HG02642 (cell line): ENCODE results near the gene C18orf32.
"Not testable (repeated sequence)": the region's sequence is repeated elsewhere in the genome, so short reads cannot be mapped to it uniquely, and the experiment has no call there.

Experiments
- ATAC-seq: cut with Tn5 transposase; IDR thresholded peaks from one replicate; pipeline ENCODE4 v1.9.1; 2021; ENCODE audit warnings: mild to moderate bottlenecking; ENCODE audit not compliant: unreplicated experiment, poor library complexity

The C18orf32 gene

DNA sequence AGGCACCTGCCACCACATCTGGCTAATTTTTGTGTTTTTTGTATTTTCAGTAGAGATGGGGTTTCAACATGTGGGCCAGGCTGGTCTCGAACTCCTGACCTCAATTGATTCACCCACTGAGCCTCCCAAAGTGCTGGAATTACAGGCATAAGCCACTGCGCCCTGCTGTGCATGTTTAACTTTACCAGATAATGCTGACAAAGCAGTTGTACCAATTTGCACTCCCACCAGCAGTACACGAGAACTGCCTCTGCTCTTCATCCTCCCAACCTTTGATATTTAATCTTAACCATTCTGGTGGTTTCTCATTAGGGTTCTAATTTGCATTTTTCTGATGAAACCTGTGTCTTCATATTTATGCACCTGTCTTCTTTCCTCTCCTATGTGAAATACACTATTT is 14.6 kb downstream of the C18orf32 start:
- ATAC-seq, result no peak

DNA sequence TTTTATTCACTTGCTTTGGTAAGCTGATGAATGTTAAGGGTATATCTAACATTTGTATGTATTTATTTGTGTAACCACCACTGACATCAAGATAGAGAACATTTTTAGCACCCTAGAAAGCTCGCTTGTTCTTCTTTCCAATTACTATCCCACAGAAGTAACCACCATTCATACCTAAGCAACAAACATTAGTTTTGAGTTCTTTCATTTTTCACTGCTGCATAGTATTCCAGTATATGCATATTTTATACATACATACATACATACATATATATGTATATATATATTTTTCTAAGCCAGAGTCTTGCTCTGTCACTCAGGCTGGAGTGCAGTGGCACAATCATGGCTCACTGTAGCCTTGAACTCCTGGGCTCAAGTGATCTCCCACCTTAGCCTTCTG is 15.5 kb downstream of the C18orf32 start:
- ATAC-seq, result no peak

DNA sequence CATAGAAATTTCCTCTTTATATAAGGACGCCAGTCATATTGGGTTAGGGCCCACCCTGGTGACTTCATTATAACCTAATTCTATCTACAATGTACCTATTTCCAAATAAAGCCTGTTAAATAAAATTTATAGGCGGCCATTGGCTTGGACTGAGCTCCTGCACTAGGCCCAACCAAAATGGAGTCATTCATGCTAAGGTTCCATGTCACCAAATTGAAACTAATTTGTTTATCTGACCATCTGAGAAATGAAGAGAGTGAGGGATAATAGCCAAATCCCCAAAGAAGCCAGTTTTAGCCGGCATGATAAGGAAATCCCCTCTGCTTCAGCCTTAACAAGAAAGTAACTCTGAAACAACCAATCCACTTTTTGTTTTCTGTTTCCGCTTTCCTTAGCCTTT is 19.4 kb downstream of the C18orf32 start:
- no peak for ATAC-seq

DNA sequence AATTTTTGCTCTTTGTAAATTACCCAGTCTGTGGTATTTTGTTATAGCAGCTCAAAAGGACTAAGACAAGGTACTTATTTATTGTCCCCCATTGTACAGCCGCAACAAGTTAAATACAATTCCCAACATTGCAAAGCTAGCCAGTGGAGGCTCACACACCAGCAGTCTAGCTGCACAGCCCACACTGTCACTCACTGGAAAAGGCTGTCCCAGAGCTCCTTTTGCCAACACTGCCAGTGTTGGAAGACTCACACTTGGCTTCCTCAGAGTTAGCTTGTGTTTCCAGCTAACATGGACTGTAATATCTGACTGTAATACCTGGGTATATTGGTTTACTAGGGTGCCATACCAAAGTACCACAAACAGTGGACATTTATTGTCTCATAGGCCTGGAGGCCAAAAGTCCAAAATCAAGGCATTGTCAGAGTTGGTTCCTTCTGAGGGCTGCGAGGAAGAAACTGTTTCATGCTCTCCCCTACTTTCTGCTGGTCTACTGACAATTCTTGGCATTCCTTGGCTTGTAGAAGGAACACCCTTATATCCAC is 19.9 kb downstream of the C18orf32 start:
- ATAC-seq, result no peak

DNA sequence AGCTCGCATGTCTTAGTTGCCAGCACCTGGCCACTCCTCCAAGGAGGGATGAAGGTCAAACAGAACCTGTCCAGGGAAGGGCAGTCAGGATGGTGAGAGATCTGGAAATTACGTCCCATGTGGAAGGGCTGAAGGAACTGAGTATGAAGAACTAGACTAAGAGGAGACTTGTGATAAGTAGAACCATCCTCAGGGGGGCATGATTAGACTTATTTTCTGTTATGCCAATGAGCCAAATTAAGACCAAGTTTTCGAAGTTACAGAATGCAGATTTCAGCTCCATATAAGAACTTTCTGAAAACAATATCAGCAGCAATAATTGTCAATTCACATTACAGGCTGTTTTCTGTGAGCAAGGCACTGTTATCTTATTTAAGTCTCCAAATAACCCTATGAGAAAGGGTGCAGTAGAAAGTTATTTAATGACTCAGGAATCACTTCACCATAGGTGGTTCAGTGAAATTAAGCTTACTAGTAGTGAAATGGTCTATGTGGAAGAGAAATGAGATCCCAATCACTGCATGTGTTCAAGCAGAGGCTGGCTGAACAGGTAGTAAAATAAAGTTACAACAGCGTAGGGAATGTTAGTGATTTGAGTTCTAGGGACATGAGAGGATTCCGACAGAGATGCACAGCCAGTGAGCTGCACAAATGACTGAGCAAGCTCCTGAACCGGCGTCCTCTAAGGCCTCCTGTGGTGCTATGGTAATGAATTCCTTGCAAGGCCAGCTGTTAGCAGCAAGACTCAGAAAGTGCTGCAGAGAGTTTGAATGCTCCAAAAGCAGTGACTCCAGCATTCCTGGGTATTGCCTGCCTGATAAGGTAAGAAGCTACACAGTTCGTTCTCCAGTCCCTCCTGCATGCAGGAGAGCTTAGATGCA is 22.1 kb downstream of the C18orf32 start:
- no peak for ATAC-seq

DNA sequence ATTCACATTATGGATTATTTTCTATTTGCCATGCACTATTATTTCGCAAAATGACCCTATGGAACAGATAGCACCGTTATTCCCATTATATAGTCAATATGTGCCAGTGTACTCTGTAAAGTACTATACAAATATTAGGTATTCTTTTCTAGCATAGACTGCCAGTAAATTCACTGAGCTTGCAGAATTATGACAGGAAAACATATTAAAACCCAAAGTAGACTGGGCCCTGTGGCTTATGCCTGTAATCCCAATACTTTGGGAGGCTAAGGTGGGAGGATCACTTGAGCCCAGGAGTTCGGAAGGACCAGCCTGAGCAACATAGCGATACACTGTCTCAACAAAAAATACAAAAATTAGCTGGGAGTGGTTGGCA is 25.4 kb downstream of the C18orf32 start:
- ATAC-seq, result no peak

DNA sequence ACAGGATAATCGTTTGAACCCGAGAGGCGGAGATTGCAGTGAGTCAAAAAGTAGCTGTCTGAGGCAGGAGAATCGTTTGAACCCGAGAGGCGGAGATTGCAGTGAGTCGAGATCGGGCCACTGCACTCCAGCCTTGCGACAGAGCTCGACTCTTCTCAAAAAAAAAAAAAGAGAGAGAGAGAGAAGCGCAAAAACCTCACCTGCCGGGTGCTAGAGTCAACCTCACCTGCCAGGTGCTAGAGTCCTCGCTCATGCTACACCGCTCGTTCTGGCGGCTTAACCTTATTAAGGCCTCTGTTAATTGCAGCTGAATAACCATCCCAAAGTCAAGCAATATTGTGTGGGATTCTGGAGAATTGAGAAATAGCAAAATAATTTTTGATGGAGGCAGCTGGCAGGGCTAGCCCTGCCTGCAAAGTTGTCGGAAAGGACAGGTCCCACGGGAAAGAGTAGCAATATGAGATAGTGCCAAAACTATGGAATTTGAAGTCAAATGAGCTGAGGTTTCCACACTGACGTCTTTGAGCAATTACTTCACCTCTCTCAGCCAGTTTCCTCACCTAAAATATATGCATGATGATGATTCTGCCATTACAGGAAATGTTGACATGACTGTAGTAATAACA is 25.9 kb downstream of the C18orf32 start:
- ATAC-seq, result no peak

DNA sequence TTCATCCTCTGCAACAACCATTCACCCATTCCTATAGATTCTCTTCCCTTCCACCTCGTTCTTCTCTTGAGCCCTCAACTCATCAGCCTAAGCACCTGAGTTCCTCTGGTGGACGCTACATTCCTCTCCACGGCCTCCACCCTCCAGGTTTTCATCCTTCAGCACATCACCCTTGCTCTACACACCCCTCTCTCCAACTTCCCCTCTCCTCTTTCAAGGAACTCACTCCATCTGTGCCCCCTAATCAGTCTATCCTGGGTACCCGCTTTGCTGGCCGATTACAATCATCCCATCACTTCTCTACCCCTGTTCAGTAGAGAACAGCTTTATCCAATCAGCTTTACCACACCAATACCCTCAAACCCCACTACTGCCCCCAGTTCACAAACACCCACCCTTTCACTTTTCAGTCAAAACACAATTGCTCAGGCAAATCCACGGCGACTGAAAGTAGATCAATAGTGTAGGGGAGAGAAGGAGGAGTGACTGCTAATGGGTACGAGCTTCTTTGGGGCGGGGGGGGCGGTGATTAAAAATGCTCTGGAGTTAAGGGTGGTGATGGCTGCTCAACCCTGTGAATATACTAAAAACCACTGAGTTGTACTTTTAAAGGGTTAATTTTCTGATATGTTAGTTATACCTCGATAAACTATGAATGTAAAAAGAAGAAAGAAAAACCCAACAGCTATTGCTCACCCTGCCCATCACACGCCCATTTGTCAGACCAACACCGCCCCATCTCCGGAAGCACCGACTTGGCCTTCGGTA is 27.4 kb downstream of the C18orf32 start:
- ATAC-seq, result no peak

DNA sequence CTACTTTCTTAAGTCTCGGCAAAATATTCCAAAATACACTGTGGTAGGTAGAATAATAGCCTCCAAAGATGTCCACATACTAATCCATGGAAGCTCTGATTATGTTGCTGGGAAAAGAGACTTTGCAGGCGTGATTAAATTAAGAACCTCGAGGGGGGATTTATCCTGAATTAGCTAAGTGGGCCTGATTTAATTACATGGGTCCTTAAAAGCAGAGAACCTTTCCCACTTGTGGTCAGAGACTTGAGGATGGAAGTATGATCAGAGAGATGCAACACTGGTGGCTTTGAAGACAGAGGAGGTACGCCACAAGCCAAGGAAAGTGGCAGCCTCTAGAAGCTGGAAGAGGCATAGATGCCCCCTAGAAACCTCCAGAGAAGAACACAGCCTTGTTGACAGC is 29.4 kb downstream of the C18orf32 start:
- ATAC-seq, result no peak

DNA sequence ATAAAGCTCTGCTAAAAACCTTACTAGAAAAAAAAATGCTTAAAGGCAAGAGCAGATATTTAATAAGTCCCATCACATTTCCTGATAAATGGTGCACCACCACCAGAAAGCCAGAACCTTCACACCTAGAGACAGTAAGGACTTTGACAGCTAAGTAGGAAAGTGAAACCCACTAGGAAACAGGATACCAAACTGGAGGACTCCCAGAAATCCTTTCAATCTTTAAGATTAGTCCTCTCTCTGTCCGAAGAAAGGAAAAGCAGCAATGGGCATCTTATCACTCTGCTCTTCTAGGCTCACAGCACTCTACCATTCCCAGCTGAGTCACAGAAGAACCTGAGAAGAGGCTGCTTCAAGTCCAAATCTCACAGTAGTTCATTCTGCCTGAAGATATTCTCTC is 30.2 kb downstream of the C18orf32 start:
- ATAC-seq, result no peak

DNA sequence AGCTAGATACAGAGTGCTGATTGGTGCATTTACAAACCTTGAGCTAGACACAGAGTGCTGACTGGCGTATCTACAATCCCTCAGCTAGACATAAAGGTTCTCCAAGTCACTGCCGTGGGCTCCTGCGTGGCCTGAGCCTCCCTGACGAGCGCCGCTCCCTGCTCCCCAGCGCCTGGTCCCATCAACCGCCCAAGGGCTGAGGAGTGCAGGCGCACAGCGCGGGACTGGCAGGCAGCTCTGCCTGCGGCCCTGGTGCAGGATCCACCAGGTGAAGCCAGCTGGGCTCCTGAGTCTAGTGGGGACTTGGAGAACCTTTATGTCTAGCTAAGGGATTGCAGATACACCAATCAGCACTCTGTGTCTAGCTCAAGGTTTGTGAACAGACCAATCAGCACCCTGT is 34.5 kb downstream of the C18orf32 start:
- ATAC-seq, result not testable (repeated sequence)

DNA sequence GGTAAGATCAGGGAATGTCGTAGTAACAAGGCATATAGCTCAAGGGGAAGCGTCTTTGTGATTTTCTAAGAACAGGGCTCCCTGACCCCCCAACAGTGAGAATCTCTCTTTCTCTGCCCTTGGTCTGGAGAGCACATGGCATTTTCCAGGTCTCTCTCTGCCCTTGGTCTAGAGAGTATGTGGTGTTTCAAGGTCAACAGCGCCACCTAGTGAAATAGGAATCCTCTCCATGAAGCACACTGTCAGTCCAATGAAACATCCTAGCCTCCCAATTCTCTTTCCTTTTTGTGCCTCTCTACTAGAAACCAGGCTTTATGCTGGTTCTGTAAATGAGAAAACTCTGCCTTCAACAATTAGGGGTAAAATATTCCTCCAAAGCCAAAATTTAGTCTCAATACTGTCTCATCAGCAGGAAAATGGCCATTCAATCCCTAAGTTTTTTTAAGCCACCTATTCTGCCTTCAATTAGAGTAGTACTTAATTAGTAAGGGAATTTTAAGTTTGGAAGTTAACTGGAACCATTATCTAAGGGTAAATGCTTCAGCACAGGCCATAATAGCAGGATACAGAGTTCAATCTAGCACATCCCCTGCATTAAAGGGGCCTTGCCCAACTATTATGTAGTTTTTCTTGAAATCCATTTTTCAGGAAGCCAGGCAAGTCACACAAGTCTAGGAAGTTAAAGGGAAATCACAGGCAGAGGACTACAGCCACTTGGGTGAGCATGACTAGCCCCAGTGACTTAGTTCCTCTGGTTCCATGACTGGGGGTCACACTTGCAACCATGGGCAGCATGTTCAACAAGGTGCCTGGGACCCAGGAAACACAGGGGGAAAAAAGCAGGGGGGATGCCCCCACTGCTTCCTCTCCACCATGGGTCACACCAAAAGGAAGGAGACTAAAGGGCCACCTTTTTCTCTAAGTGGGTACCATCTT is 39.0 kb downstream of the C18orf32 start:
- ATAC-seq, result no peak

DNA sequence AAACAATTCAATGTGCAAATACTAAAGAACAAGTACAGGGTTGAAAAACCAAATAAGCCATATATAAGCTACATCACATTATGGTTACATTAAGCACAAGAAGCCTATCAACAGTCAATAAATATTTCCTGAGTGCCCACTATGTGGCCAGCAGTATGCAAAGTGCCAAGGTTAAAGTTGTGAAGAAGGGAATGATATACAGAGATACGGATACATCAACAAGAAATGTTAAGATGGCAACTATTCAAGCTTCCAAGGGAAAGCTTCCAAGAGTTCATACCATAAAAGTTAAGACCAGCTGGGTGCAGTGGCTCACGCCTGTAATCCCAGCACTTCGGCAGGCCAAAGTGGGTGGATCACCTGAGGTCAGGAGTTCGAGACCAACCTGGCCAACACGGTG is 40.6 kb downstream of the C18orf32 start:
- ATAC-seq, result no peak

DNA sequence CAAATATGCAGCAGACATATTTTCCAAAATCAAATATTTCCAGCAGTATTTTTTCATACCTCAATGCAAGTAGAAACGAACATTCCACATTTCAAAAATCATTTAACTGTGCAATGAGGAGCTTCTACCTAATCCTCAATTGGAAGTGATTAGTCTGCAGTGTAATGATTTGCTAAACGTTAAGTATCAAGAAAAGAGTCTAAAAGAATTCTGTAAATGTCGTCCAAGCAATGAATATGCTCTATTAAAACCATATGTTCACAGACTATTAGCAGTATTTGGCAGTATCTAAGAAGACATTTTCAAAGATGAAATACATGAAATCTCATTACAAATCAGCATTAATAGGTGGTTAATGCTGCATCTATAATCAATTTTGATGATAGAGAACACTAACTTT is 42.5 kb downstream of the C18orf32 start:
- no peak for ATAC-seq

DNA sequence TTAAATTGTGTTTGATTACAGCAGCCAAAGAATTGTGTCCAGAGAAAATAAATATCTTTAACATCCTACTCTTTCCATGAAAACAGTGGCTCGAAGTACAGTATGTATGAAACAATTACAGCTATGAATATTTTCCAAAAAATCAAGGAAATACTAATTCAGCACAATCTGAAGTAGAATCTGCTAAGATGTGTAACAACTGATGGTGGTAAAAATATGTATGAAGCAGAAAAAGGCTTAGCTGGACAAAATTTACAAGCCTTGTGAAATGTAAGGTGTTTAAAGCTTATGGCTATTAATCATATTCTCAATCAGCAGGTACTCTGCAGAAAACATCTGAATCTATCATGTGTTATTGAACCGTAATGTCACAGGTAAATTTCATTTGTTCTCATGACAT is 43.2 kb downstream of the C18orf32 start:
- ATAC-seq, result no peak

DNA sequence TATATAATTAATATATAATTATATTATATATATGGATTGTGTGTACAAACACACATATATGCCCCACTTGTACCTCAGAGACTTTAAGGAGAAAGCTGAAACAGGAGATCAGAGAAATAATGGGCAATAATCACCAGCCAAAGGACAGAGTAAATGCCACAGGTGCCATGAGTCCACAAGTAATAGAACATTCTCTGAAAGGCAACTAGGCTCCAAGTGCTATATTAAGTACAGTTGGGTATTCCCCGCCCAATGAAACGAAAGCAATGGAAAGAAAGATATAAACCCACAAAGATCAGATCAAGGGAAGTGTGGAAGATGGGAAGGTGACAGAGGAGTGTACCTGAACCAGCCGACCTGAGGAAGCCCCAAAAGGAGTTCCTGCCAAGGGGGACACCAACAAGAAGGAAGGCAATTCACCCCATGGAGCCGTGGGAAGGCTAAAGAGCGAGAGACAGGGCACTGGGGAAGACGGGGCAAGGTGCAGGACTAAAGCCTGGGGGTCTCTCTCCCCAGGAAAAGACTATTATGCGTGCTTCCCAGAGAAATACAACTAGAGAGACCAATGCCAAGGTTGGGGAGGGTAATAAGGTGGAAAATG is 45.6 kb downstream of the C18orf32 start:
- no peak for ATAC-seq

DNA sequence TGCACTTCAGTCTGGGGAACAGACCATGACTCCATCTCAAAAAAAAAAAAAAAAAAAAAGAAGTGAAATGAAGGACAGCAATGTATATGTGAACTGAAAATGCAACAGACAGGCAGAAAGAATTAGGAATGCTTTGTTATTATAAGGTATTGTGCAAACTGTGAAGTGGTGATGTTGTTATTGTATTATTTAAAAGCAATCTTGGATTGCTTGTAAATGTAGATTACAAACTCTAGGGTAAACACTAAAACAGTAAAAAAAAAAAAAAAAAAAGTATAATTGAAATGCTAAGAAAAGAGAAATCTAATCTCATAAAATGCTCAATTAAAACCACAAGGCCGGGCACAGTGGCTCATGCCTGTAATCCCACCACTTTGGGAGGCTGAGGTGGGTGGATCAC is 51.9 kb downstream of the C18orf32 start:
- ATAC-seq, result no peak

DNA sequence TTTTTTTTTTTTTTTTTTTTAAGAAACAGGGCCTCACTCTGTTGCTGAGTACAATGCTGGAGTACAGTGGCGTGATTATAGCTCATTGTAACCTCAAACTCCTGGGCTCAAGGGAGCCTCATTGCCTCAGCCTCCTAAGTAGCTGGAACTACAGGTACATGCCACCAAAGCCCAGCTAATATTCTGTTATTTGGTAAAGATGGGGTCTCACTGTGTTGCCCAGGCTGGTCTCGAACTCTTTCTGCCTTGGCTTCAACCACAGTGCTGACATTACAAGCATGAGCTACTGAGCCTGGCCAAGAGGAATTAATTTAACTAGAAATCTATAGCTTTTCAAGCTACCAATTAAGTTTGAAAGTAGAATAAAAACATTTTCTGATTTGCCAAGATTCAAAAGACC is 54.4 kb downstream of the C18orf32 start:
- no peak for ATAC-seq

DNA sequence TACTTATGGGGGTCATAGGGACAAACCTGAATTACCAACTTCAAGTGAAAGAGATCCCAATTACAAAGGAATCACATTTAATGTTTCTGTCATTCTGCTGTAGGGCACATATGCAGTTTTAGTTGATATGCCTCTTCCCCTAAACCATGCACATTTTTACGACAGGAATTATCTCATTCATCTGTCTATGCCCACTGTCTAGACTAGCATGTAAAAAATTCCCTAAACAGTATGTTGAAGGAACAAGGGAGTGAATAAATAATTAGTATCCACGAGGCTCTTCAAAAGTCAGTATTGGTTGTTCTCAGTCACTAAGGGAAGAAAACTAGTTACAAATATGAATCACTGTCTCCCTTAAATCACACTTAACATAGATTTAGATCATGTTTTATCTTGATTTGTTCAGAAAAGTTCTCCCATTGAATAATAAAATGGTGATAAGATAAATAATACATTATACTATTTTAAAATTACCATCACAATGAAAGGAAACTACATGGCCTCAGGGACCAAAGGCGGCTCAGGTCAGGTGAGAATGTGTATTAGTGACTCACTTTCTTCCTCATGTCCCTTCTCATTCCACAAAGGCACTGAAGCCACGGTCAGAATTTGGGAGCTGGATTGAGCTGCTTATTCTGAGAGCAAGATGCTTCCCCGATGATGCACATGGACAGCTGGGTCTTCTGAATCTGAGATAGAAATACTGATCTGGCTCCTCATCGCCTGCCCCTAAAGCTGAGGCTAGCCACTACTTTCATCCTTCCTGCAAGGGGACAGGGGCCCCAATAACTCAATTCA is 55.7 kb downstream of the C18orf32 start:
- no peak for ATAC-seq
